CD14-positive monocyte (primary cell): ENCODE data around the gene TRIM47. TPM values are rescaled to one million over a fixed set of nuclear protein-coding genes. Genes with fewer than 3 reads are reported as not detected.

ENCODE experiments used
- DNase-seq, 3 donors: peaks; one replicate each; pipeline ENCODE4 v3.0.0-alpha.2; 2011 to 2022
- H2AFZ ChIP-seq: 2 replicates; pipeline ENCODE4 v1.6.0; 2012; ENCODE audit warnings: mild to moderate bottlenecking, low read depth, low read length, inconsistent platforms; ENCODE audit not compliant: insufficient read depth, poor library complexity, severe bottlenecking
- H3K27ac ChIP-seq, 2 donors: 1 replicate in 1 of 2; 2 replicates in 1 of 2; pipeline ENCODE4 v1.5.1; 2012 to 2013; ENCODE audit warnings: low read length in 2 of 2, control low read depth in 1 of 2, inconsistent platforms in 1 of 2, low read depth in 1 of 2, mild to moderate bottlenecking in 1 of 2
- H3K27me3 ChIP-seq, 2 donors: one replicate each; pipeline versions ENCODE4 v1.6.0 to v1.6.1; 2011 to 2013; ENCODE audit warnings: low read length in 2 of 2; ENCODE audit not compliant: control insufficient read depth in 2 of 2, insufficient read depth in 2 of 2
- H3K36me3 ChIP-seq, 2 donors: replicated peaks in 1 of 2; 1 replicate in 1 of 2; 2 replicates in 1 of 2; pipeline versions ENCODE4 v1.5.1 to v1.6.1; 2012 to 2013; ENCODE audit warnings: low read length in 2 of 2, control low read depth in 1 of 2, inconsistent platforms in 1 of 2, mild to moderate bottlenecking in 1 of 2; ENCODE audit not compliant: insufficient read depth in 2 of 2, control insufficient read depth in 1 of 2
- H3K4me1 ChIP-seq, 2 donors: 1 replicate in 1 of 2; 2 replicates in 1 of 2; pipeline versions ENCODE4 v1.5.1 to v1.6.1; 2012 to 2013; ENCODE audit warnings: low read length in 2 of 2, control low read depth in 1 of 2, inconsistent platforms in 1 of 2, mild to moderate bottlenecking in 1 of 2, moderate library complexity in 1 of 2; ENCODE audit not compliant: insufficient read depth in 2 of 2, control insufficient read depth in 1 of 2
- H3K4me2 ChIP-seq: replicated peaks from 2 replicates; pipeline ENCODE3; 2012; ENCODE audit warnings: low read length, moderate library complexity, mild to moderate bottlenecking; ENCODE audit not compliant: poor library complexity, severe bottlenecking; ENCODE audit errors: extremely low read depth
- H3K4me3 ChIP-seq, 3 experiments: fragments of 200-600 bp in 1 of 3; sonication (generic) in 1 of 3; replicated peaks in 1 of 3; 1 replicate in 2 of 3; 2 replicates in 1 of 3; pipeline ENCODE4 v1.5.1; 2011 to 2013; ENCODE audit warnings: low read length in 3 of 3, mild to moderate bottlenecking in 3 of 3, control low read depth in 2 of 3, low read depth in 2 of 3, inconsistent platforms in 1 of 3, moderate library complexity in 1 of 3
- H3K79me2 ChIP-seq: 2 replicates; pipeline ENCODE4 v1.6.0; 2012; ENCODE audit warnings: mild to moderate bottlenecking, control low read depth, inconsistent platforms, low read length, moderate library complexity; ENCODE audit not compliant: insufficient read depth
- H3K9ac ChIP-seq: 2 replicates; pipeline ENCODE4 v1.6.0; 2017; ENCODE audit warnings: low read length, mild to moderate bottlenecking; ENCODE audit not compliant: insufficient read depth, poor library complexity, severe bottlenecking
- H3K9me3 ChIP-seq, 2 donors: replicated peaks in 1 of 2; 1 replicate in 1 of 2; 2 replicates in 1 of 2; pipeline versions ENCODE4 v1.5.1 to v1.6.1; 2012 to 2013; ENCODE audit warnings: low read length in 2 of 2, control low read depth in 1 of 2; ENCODE audit not compliant: control insufficient read depth in 1 of 2, insufficient read depth in 1 of 2
- H4K20me1 ChIP-seq: 2 replicates; pipeline ENCODE4 v1.6.0; 2012; ENCODE audit warnings: mild to moderate bottlenecking, low read length, control low read depth, moderate library complexity; ENCODE audit not compliant: insufficient read depth
- H3K27ac Mint-ChIP-seq, 7 donors: one replicate each; pipeline ENCODE4 v1.8.0; 2020; ENCODE audit warnings: mild to moderate bottlenecking in 7 of 7, mixed read lengths in 7 of 7, moderate library complexity in 6 of 7, inconsistent platforms in 2 of 7
- H3K27me3 Mint-ChIP-seq, 3 donors: one replicate each; pipeline ENCODE4 v1.8.0; 2021 to 2022; ENCODE audit warnings: low read depth in 3 of 3, mild to moderate bottlenecking in 3 of 3, mixed read lengths in 3 of 3, moderate library complexity in 3 of 3, inconsistent platforms in 1 of 3
- H3K36me3 Mint-ChIP-seq, 2 donors: one replicate each; pipeline ENCODE4 v1.8.0; 2020; ENCODE audit warnings: mixed read lengths in 2 of 2, inconsistent platforms in 1 of 2, mild to moderate bottlenecking in 1 of 2
- H3K4me1 Mint-ChIP-seq: one replicate; pipeline ENCODE4 v1.8.0; 2020; ENCODE audit warnings: mild to moderate bottlenecking, mixed read lengths
- H3K4me3 Mint-ChIP-seq, 2 donors: one replicate each; pipeline ENCODE4 v1.8.0; 2020; ENCODE audit warnings: mild to moderate bottlenecking in 2 of 2, mixed read lengths in 2 of 2, moderate library complexity in 1 of 2
- H3K9me3 Mint-ChIP-seq, 7 donors: one replicate each; pipeline ENCODE4 v1.8.0; 2020 to 2022; ENCODE audit warnings: mixed read lengths in 7 of 7, mild to moderate bottlenecking in 6 of 7, moderate library complexity in 6 of 7, inconsistent platforms in 2 of 7
- WGBS: methylation state at CpG from one replicate; pipeline ENCODE4 v1.1.5; 2013; ENCODE audit warnings: missing lambda C conversion rate; ENCODE audit not compliant: insufficient coverage; 5-methylcytosine and 5-hydroxymethylcytosine counted together
- intact Hi-C, 2 donors: fragments of 100-400 bp; cut with micrococcal nuclease; formaldehyde crosslinking; loops; one replicate each; pipeline versions ENCODE4 v1.15.0 to v1.15.1; 2023
- polyA plus RNA-seq, 3 donors: library from polyadenylated mRNA; depleted of rRNA in 1 of 3; unstranded in 2 of 3; stranded (reverse) in 1 of 3; fragments of 300-500 nt in 2 of 3; fragments of >200 nt in 1 of 3; fragmentation: Illumina TruSeq in 2 of 3; gene quantifications; 1 replicate in 2 of 3; 2 replicates in 1 of 3; pipeline ENCODE4 v1.2.3, GENCODE V29; 2012 to 2021
- TF ChIP-seq, protein P1 (sequence below): fragments of 200-600 bp; IDR thresholded peaks from one replicate; pipeline ENCODE4 v1.8.0; 2022; ENCODE audit warnings: antibody characterized with exemption, mild to moderate bottlenecking

The TRIM47 gene
- polyA plus RNA-seq, 3 donors = 0.20 TPM; not detected in 2

GRCh38 chr17:75838410-75838809 lies 40.0 kb downstream of the TRIM47 start:
- H3K27me3 ChIP-seq = no peaks in the 10 kb centered on the region
- peaks cover 0 to 2% (median 2%) of the 10 kb centered on the region in 3 donors for H3K27me3 Mint-ChIP-seq
- H2AFZ ChIP-seq = no peak overlapping the region
- no peak overlapping the region for H3K4me3 ChIP-seq
- DNase-seq = no peak
- no peak overlapping the region for H3K27ac ChIP-seq
- peaks cover 67 to 87% of the 10 kb centered on the region in 2 donors for H3K36me3 Mint-ChIP-seq
- no peaks in the 10 kb centered on the region for H3K9me3 ChIP-seq
- peaks cover 30% of the 10 kb centered on the region for H3K79me2 ChIP-seq
- no peak overlapping the region for H3K4me3 Mint-ChIP-seq
- H3K9ac ChIP-seq = no peak overlapping the region
- no peak overlapping the region for H3K4me2 ChIP-seq
- H3K4me1 ChIP-seq = peaks cover 10 to 20% of the 10 kb centered on the region in 2 donors
- TF ChIP-seq, protein P1, sequence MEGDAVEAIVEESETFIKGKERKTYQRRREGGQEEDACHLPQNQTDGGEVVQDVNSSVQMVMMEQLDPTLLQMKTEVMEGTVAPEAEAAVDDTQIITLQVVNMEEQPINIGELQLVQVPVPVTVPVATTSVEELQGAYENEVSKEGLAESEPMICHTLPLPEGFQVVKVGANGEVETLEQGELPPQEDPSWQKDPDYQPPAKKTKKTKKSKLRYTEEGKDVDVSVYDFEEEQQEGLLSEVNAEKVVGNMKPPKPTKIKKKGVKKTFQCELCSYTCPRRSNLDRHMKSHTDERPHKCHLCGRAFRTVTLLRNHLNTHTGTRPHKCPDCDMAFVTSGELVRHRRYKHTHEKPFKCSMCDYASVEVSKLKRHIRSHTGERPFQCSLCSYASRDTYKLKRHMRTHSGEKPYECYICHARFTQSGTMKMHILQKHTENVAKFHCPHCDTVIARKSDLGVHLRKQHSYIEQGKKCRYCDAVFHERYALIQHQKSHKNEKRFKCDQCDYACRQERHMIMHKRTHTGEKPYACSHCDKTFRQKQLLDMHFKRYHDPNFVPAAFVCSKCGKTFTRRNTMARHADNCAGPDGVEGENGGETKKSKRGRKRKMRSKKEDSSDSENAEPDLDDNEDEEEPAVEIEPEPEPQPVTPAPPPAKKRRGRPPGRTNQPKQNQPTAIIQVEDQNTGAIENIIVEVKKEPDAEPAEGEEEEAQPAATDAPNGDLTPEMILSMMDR = no peak
- H3K27ac Mint-ChIP-seq = peak overlapping the region in 1 of 7 donors; percentile 15
- H3K9me3 Mint-ChIP-seq = no peaks in the 10 kb centered on the region
- peaks cover 71 to 86% of the 10 kb centered on the region in 2 donors for H3K36me3 ChIP-seq
- intact Hi-C loops = no loop called here
- WGBS = 98% methylated on average over 13 of the region's 15 CpGs
- peaks cover 14% of the 10 kb centered on the region for H3K4me1 Mint-ChIP-seq
- peaks cover 71% of the 10 kb centered on the region for H4K20me1 ChIP-seq

- H3K4me1 Mint-ChIP-seq = peaks cover 15% of the 10 kb centered on the region
- TF ChIP-seq, protein P1 = no peak
- 94% methylated on average over 7 of the region's 7 CpGs for WGBS
- Histone ChIP-seq H2AFZ (no peak overlapping the region), H3K27me3 (no peaks in the 10 kb centered on the region), H3K27ac (no peak overlapping the region), H3K79me2 (peaks cover 24% of the 10 kb centered on the region), H3K9ac (no peak overlapping the region), H3K9me3 (no peaks in the 10 kb centered on the region), H3K4me2 (no peak overlapping the region), H4K20me1 (peaks cover 72% of the 10 kb centered on the region), H3K4me3 (no peak overlapping the region), H3K4me1 (peaks cover 10 to 20% of the 10 kb centered on the region in 2 donors), H3K36me3 (peaks cover 74 to 91% of the 10 kb centered on the region in 2 donors)
- H3K27me3 Mint-ChIP-seq = peaks cover 0 to 2% (median 2%) of the 10 kb centered on the region in 3 donors
- peak overlapping the region in 1 of 7 donors; percentile 15 for H3K27ac Mint-ChIP-seq
- no peaks in the 10 kb centered on the region for H3K9me3 Mint-ChIP-seq
- intact Hi-C loops = no loop called here
- peaks cover 71 to 91% of the 10 kb centered on the region in 2 donors for H3K36me3 Mint-ChIP-seq
- no peak for DNase-seq
- H3K4me3 Mint-ChIP-seq = no peak overlapping the region
Observed at GRCh38 chr17:75837899-75838298, 40.5 kb downstream of the TRIM47 start.
